ENCODE measurements around the gene BRINP1.

The BRINP1 gene

DNA sequence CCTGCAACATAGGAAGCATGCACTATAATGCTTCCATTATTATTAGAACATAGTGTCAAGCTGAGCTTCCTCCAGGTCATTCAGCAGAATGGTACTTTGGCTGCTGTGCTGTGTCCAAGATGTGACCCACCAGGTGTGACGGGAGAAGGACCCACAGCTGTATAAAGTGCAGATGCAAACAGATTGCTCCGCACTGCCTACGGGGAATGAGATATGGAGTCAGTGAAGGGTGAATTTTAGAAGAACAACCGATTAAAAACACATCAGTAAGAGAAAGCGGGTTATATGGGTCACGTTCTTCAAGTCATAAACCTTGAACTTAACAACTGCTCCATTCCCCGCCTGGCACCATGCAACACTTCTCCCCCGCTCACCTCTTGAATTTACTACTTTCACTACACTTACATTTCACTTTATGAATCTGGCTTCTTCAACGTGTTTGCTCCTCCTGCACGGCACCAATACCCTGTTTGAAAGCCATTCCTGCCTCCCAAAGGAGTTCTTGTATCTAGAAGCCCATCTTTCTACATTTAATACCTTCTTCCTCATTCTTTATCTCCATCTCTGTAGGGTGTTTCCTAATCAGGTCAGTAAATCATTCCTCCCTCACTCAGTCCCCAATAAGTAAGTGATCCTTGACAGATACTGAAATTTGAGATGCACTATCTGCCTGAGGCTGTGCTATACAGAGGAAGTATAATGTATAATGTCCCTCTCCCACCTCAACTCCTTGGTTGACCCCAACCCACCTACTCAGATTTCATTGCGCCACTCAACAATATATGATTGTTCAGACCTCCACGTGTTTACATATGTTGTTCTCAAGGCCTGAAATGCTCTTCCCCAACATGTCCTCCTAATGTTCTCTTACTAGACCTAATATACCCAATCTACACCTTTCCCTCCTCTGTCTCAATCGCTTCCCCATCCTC is 25.9 kb downstream of the BRINP1 start:
- no peak for DNase-seq

DNA sequence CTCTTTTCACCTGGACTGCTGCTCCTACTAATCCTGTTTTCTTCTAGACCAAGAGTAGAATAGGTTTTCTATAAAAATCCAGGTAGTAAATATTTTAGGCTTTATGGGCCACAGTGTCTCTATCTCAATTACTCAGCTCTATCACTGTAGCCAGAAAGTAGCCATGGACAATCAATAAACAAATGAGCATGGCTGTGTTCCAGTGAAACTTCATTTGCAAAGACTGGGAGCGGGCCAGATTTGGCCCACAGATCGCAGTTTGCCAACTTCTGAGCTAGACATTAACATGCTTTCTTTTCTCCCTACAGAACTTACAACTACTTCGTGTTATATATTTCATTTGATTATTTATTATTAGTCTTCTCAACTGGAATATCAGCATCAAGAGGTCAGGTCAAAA is 30.2 kb downstream of the BRINP1 start:
- DNase-seq, result no peak

DNA sequence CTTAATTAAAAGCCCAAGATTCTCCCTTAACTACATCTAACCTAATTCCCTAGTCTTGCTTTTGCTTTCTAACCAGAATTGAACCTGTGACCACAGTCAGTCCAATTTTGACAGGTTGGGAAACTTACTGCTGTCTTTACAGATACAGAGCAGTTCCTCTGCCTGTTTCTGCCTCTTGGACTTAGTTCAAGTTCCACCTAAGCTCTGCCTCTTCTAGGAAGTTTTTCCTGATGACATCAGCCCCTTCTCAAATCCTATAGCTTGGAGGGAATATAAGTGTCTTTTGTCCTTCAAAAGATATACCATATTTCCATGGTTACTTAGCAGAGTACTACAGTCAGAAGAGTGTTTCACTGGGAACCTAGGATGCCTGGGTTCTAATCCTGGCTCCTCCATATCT is 31.7 kb downstream of the BRINP1 start:
- no peak for DNase-seq

DNA sequence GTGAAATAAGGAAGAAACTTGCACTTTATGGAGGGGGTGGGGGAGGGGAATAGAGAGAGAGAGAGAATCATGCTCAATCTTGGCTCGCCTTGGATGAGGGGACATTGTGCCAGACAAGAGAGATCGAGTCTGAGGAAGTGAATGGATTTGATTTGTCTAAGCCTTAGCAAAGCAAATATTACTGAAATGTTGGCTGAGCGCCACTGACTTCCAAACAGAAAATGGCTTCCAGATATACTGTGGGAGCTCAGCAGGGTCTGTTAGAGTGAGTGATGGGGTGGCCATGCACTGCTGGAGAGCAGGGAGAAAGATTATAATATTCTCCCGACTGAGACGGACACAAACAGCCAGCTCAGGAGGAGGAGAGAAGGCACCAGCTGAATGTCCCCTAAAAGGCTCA is 34.5 kb downstream of the BRINP1 start:
- no peak for DNase-seq

DNA sequence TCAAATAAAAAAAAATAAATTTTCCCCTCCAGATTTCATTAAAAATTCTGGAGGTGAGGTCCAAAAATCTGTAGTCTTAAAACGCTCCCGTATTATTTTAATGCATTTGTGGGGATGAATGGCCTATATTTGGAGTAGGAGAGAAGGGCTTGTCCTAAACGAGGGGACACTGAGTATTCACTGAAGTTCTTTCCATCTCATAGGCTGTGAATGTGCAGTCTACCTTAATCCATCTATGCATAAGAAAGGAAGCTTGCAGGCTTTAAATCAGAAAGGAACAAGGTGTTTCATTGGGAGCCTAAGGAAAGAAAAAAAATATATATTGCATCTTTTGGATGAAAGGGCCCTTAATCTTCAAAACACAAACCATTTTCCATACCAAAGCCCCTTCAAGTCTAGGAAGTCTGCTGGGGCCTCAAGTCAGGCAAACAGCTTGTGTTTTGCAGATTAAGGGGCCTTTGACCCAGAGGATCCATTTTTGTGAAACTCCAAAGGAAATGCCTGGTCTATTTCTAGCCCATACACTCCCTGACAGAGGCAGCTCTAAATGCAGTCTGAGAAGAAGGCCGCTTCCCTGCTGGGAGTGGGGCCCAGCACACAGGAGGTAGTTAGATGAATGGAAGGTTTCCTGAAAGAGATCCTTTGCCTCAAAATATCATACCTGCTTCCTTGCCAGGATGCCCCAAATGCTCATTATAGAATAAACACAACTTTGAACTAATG is 35.6 kb downstream of the BRINP1 start:
- DNase-seq, result no peak

DNA sequence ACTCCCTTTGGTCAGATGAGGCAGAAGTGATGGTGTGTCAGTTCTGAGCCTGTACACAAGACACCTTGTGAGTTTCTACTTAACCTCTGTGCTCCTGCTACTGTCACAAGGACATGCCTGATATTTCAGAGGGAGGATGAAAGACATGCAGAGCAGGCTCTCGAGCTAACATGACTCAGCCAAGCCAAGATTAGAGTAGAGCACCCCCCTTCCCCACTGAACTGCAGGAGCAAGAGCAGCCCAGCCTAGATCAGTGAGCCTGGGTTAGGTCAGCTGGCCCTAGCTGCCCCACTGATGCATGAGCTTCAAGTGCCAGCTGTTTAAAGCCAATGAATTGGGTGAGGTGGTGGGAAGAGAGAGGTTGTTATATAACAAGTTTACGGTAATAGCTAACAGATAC is 36.7 kb downstream of the BRINP1 start:
- no peak for DNase-seq

DNA sequence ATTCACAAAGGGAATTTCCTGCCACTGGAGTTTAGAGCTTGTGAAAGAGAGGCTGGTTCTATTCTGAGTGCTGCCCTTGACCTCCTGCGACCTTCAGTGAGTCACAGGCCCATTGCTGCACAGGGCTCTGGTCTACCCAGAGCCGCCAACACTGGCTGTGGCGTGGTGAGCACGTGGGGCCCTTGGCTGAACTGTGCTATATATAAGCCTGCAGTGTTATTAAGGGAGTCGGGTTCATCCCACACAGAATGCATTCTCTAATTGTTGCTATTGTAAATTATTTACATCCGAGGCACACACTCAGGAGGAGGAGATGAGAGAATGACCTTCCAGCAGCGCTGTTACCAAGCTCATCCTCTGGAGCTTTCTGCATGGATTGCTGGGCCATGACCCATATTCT is 47.1 kb downstream of the BRINP1 start:
- no peak for DNase-seq

DNA sequence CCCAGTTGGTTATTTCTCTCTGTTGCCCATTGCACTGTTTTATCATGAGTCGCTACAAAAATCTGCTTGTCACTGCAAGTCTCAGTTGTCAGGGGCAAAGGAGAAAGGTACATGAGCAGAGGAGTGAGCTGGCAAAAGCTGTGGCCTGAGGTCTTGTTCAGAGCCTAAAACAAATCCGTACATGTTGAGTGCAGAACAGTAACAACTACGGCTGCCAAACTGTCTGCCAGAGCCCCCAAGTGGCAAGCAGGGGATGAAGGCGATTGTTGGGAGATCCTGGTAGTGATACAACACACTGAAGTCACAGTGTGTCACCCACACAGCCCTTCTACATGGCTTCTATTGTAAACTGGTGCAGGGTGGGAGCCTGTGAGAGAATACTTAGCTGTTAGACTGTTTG is 50.9 kb downstream of the BRINP1 start:
- DNase-seq, result no peak

DNA sequence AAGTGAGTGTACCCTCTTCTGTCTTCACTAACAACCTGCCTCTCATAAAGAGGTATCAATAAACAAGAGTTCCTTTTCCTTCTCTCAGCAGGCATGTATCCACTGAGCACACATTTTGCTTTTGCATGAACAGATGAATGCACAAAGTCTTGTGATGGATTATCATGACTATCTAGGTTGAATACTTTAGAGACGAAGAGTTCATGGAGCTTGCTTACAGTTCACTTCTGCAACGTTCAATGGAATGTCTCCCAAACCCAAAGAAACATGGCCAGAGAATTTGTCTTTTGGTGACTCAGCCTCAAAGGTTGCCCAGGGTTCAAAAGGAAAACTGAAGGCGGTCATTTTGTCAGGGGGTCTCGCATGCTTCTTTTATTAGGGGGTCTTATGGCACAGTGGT is 55.4 kb downstream of the BRINP1 start:
- no peak for DNase-seq

DNA sequence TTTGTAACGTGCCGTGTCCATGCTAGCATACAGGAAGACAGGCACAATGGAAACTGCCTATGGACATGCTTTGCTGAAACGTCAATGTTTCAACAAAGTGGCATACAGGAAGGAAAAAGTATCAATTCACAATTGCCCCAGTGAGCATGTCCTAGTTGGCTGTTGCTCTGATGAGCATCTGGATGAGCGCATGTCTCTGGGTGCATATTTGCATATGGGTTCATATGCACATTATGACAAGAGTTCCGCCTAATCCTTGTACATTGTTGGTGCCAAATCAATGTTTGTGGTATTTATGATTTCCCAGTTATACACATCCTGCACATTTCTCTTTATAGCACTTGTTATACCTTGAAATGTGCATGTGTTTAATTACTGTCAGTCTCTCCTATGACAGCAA is 58.5 kb downstream of the BRINP1 start:
- no peak for DNase-seq

DNA sequence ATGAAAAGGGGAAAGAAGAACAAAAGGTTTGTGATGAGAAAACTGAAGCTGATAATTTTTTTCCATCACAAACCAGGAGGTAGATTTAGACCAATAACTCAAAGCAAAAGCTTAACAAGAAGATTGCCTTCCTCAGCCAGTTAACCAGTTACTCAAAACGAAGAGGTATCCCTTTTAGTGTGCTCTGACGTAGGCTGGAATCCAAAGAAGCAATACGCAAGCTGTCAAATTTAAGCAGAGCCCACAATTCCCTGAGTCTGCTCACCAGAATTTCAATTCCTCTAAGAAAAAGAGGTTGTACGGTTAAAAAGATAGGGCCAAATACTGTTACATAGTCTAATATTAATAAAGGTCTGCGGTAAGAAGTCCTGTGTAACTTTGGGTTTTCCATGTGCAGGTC is 61.8 kb downstream of the BRINP1 start:
- no peak for DNase-seq

DNA sequence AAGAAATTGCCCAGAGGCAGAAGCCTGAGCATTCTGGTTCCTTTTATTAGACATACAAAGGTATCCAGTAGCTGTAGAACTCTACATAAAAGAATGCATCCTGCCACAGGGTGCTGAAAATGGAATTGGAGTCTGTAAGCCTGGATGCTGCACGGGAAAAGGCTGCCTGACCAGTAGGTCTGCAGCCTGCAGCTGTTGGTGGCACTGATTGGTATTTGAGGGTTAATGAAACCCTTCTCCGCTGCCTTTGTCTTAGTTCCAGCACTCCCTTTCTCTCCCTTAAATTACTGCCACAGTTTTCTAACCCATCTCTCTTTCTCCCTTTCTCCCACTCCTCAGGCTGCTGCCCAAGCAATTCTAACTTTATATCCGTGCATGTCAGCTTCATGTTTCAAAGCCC is 64.7 kb downstream of the BRINP1 start:
- no peak for DNase-seq

DNA sequence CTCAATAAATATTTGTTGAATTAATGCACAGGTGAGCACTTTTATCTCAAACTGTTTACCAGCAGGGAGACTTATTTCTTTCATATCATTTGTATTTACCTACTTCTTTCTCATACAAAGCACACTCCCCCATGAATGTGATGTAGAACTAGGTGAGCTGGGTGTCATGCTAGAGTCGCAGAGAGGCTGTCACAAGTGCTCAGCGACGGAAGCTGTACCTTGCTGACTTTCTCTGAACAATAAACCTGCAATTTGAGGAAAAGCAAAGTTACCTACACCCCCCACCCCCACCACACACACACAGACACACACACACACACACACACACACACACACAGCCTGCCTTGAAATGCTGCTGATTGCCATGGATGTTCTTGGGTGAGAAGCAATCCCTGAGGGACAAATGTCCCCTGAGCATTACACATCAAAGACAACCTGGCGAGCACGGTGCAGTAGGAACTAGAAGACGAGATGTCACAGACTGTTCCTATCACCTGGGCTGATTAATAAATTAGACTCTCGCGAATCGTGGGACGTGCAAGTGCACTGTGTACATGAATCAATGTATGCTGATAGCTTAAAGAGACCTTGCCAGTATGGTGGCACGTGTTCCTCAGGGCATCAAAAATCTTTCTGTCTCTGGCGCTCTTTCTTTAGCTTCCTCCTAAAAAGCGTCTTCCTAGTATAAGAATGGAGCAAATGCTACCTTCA is 66.1 kb downstream of the BRINP1 start:
- no peak for DNase-seq

DNA sequence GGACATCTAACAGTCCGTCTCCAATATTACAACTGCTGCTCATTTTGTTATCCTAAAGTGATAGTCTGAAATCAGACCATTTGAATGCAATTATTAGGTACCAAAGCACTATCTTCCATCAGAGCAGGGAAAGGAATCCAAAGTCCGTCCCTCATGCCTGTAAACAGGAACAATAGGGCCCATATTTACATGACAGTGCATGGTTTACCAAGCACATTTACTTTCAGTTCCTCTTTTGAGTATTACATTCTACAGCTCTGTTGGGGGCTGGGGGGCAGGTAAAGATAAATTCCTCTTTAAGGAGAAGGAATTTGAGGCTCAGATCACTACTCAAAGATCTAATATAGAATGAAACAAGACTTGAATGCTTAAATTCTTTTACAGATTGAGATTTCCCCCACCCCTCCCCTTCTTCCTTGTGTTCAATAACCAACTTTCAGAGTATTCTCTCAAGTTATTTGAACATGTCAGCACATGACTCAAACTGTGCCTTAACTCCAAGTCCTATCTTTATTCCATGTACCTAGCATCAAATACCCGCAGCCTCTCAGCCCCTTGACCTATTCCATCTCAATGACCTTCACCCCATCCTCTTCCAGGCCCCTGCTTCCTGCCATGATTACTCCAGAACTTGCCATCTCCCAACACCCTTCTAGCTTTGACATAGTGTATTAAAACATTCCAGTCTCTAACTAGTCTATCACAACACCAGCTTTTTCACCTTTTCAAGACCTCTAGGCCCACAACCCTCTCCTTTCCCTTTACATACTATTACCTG is 71.0 kb downstream of the BRINP1 start:
- DNase-seq, result no peak

DNA sequence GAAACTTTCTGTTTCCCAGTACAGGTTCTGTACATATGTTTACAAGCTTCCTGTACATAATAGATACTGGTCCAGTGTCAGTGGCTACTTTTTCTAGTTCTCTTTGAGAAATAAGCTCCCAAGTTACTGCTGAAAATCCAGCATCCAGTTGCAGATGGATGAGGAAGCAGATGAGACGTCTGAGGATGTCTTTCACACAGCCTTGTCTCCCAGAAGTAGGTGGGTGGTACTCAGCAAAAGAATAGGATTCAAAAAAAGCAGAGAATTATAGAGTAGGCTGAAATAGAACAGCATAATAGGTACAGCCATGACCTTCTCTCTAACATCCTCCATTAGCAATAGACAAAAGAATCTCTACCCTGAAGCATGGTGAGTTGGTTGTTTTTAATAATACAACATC is 77.7 kb downstream of the BRINP1 start:
- DNase-seq, result no peak

DNA sequence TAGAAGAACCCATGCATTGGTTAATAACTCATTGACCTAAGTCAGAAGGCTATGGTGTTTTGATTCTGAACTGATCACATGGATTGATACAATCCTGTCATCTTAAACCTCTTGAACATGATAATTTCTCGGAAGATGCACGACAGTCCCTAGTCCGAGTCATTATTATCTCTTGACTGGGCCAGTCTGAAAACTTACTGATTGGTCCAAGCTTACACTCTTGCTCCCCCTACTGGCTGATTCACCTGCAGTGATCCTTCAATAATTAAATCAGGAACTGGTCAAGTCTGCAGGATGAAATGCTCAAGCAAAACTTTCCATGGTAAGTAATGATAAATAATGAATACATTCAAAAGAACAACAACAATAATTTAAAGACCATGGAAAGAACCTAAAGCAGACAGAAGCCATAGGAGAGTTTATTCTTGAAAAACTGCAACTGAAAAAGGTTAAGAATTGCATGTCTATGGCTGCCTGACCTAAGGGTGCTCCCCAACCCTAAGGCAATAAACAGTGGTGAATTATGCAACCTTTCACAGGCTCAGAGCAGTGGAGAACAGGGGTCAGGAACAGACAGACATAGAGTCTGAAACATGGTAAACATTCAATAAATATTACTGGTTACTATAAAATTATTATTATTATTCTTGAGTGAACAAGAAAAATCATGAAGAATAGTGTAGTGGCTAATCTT is 79.3 kb downstream of the BRINP1 start:
- DNase-seq, result peak; percentile 18

DNA sequence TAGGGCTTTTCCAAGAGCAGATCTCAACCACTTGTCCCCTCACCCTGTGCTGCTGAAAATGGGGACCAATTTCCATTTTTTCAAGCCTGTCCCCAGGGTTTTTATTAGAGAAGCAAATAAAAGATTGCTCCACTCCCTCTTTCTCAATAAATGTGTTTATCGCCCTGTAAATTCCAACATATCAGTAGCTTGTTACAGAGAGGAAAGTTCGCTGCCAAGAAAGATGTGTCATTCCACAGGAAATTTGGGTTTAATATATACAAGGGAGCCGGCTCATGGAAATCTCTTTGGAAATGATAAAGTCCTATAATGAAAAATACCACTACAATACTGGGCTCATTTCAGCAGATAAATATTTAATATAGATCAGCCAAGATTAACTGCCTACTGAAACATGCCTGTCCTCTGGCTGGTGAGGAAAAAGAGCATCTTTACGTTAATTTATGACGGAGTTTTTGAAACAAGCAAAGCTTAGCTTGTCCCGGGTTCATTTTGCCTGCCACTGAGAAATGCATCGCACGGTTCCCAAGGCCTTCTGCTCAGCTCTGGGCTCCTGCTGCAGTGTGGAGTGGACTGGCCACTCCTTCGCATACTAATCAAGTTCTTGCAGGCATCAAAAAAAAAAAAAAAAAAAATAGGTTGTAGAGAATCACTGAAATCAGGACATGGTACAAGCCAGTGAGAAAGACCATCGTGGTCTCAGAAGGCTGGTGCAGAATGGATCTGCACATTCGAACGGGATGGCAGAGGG is 84.5 kb downstream of the BRINP1 start:
- DNase-seq, result no peak

DNA sequence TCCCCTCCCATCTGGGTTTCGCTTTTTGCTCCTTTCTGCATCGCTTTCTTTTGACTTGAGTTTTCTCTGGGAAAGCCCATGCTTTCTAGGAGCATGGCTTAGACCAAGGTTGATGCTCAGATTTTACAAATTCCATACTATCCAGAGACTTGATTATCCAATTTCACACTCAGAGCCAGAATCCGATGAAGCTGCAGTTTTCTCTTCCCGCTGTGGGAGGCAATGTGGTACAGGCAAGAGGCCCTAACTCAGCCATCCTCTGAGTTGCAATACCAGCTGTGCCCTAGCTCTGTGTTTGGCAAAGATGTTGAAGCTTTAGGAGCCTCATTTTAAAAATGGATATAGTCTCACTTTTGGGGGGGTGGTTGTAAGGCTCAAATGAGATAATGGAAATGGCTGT is 85.1 kb downstream of the BRINP1 start:
- no peak for DNase-seq

DNA sequence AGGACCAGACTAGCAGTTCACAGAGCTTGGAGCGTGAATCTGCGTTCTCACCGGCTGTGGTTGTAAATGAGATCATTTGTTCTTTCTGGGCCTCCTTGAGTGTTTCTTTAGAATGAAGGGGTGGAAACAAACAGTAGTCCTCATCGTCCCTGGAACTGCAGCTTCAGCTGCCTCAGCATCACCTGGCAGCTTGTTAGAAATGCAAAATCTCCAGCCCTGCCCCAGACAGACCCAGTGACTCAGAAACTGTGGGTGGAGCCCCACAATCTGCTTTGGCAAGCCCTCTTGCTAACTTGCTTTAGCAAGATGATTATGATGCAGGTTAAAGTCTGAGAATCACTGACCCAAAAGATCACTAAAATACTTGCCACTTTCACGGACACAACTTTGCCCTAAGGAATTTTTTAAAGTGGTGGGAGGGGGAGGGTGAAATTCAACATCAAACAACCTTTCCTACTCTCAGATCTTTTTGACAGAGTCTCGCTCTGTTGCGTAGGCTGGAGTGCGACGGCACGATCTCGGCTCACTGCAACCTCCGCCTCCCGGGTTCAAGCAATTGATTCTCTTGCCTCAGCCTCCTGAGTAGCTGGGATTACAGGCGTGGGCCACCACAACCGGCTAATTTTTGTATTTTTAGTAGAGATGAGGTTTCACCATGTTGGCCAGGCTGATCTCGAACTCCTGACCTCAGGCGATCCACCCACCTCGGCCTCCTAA is 86.0 kb downstream of the BRINP1 start:
- DNase-seq, result no peak

DNA sequence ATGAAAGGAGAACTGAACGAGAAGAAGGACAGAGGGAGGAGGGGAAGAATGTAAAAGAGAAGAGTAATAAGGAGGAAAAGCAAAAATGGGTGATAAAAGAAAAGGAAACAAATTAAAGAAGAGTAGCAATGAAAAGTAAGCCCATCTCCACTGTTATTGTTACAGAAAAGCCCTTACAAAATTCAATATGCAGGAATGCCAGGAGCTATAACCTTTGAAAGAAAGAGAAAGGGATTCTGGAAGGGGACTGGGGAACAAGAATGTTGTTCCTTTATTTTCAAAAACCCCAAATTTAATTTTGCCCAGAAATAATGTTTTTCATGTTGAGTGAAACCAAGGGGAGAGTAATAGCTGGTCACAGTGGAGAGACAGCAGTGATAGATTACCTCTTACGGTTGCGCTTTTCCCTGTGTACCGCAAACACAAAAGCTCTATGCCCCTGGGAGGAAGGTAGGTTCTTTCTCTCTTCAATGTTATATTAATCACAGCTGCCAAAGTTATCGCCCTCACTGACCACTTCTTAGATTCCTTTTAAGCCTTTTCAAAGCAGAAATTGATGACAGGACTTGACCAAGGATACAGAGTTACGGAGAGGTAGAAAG is 86.7 kb downstream of the BRINP1 start:
- DNase-seq, result no peak

Data from SHP77 treated with DMSO at 0.1 percent for 48 hours (cell line).